GM12891 (cell line): ENCODE data around the gene ZC3H14.

Experiments
- POLR2A ChIP-seq: IDR thresholded peaks from 2 replicates; pipeline ENCODE4 v1.6.1; 2011; ENCODE audit warnings: low read depth, low read length, control low read depth
- POLR2AphosphoS5 ChIP-seq: IDR thresholded peaks from 2 replicates; pipeline ENCODE4 v1.6.1; 2011; ENCODE audit warnings: low read depth, low read length, control low read depth

GRCh38 chr14:88563845-88564244 lies 1.0 kb downstream of the ZC3H14 start:
- TF ChIP-seq POLR2A (no peak), POLR2AphosphoS5 (no peak)
